Neural progenitor cell (in vitro differentiated cells): ENCODE results near the gene AK4.

Experiments used
- EZH2 ChIP-seq: fragments of 200-600 bp; sonication (generic); IDR thresholded peaks from 2 replicates; pipeline ENCODE4 v1.6.1; 2017; ENCODE audit warnings: antibody characterized with exemption, mild to moderate bottlenecking, moderate library complexity
- TF ChIP-seq, protein P1 (sequence below): fragments of 200-600 bp; sonication (generic); IDR thresholded peaks from 2 replicates; pipeline ENCODE4 v1.5.1; 2017; ENCODE audit warnings: antibody characterized with exemption, mild to moderate bottlenecking

DNA sequence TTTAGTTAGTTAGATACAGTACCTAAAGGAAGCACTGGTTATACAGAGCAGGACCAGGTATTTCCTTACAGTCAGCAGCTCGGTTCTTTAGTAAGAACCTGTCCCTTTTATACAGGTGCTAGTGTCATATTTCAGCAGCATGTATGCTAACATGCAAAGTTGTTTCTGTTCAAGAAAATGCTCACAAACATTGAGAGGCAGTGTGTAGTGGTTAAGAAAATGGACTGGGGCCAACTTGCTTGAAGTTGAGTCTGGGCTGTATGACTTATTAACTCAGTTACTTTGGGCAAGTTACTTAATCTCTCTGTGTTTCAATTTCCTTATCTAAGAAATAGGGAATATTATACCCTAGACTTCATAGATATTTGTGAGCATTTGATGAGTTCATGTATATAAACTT lies 31.1 kb downstream of the AK4 start:
- TF ChIP-seq EZH2 = no peak
- TF ChIP-seq, protein P1, sequence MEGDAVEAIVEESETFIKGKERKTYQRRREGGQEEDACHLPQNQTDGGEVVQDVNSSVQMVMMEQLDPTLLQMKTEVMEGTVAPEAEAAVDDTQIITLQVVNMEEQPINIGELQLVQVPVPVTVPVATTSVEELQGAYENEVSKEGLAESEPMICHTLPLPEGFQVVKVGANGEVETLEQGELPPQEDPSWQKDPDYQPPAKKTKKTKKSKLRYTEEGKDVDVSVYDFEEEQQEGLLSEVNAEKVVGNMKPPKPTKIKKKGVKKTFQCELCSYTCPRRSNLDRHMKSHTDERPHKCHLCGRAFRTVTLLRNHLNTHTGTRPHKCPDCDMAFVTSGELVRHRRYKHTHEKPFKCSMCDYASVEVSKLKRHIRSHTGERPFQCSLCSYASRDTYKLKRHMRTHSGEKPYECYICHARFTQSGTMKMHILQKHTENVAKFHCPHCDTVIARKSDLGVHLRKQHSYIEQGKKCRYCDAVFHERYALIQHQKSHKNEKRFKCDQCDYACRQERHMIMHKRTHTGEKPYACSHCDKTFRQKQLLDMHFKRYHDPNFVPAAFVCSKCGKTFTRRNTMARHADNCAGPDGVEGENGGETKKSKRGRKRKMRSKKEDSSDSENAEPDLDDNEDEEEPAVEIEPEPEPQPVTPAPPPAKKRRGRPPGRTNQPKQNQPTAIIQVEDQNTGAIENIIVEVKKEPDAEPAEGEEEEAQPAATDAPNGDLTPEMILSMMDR = no peak
